ENCODE results near the gene SPATA31A1. TPM values are rescaled to one million over a fixed set of nuclear protein-coding genes. Genes with fewer than 3 reads are reported as not detected.
"Not testable (repeated sequence)": the region's sequence is repeated elsewhere in the genome, so short reads cannot be mapped to it uniquely, and the experiment has no call there.

The SPATA31A1 gene
- total RNA-seq = not detected
- long read RNA-seq = 0 reads

DNA sequence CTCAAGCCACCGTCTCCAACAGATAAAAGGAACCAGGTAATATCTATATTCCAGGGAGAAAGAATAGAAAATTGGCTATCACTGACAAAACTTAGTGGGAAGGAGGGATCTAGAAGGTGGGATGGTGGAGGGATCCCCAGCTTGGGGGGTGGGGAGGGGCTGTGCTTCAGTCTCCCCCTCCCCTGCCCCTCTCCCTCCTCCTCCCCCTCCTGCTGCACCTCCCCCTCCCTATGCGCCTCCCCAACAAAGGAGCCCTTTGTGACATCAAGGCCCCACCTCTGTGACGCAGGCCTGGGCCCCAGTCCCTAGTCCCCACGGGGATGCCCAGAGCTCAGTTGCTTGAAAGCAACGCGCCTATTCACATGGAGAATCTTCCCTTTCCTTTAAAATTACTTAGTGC lies at the start of gene SPATA31A1:
Gene SPATA31A1 (plus strand): TSS at position 301 of the 400 bp plus-strand sequence. CDS start 62 bp downstream, at position 363.
- intact Hi-C loops (cut with DNase I); DNase-seq (ENCODE audit: low spot score): not testable (repeated sequence)

DNA sequence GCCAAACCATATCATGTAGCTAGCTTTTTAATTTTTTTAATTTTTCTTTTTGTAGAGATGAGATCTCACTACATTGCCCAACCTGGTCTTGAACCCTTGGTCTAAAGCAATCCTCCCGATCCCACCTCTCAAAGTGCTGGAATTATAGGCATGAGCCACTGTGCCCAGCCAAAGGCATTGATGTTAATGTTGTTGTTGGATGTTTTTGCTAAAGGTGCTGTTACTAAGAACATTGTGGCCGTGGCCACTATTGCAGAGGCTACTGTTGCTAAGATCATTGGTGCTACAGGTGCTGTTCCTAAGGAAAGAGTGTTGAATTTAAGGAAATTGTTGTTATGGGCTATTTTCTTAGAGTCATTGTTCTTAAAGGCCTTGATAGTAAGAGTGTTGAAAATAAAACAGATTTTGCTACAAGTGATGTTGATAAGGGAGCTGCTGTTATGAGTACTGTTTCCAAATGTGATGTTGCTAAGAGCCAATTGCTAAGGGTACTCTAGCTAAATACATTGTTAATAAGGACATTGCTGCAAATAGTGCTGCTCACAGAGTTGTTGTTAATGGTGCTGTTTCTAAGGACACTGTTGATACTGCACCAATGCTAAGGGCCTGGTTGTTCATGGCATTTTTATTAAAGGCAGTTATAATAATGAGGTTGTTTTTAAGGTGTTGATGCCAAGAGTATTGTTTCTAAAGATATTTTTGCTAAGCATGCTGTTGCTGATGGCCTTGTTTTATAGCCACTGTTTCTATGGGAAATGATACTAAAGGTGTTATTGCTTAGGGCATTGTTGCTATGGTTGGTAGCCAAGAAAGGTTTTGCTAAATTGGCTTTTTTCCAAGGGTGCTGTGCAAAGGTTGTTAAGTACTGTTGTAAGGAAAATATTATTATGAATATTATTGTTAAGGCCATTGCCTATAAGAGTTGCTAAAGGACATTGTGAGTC lies 52.1 kb downstream of the SPATA31A1 start:
- intact Hi-C loops (cut with DNase I); DNase-seq (ENCODE audit: low spot score): not testable (repeated sequence)

DNA sequence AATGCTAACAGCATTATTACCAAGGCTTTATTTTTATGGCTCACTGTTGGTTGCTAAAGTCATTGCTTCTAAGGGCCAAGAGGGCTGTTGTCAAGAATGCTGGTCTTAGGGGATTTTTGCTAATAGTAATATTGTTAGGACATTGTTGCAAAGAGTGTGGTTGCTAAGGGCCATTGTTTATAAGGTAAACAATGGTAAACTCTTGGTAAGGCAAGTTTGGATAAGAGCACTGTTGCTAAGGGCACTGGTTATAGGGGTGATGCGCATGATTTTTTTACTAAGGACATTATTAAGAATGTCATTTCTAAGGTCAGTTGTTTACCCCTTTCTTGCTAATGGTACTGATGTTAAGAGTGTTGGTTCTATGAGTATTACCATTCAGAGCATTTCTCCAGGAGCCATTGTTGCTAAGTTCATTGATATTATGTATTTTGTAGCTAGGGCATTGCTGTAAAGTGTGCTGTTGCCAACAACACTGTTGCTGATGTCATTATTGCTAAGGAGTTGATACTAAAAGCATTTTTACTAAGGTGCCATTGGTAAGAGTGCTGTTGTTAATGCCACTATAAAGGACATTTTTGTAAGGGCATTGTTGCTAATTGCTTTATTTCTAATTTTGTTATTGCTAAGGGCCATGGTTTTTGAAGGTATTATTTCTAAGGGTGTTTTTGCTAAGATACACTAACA lies 55.9 kb downstream of the SPATA31A1 start:
- intact Hi-C loops (cut with DNase I) = not testable (repeated sequence)

More for the DNA sequence above, 55.9 kb downstream of the SPATA31A1 start:
- DNase-seq (ENCODE audit: low spot score) = not testable (repeated sequence)

Other genes starting within 250 kb of the SPATA31A1 start
- 2.7 TPM for gene CNTNAP3, start 67.5 kb upstream of the SPATA31A1 start, total RNA-seq

All from cardiac septum (tissue), 1 donor.